NOMO-1 treated with dmso at 0.1 percent for 144 hours (cell line): ENCODE measurements around the gene CCL4L2.
"Not testable (repeated sequence)": the region's sequence is repeated elsewhere in the genome, so short reads cannot be mapped to it uniquely, and the experiment has no call there.

ENCODE experiments used
- DNase-seq: peaks from one replicate; lab custom pipeline; 2025; ENCODE audit not compliant: unreplicated experiment; lab: John Stamatoyannopoulos, UW

Gene CCL4L2

DNA sequence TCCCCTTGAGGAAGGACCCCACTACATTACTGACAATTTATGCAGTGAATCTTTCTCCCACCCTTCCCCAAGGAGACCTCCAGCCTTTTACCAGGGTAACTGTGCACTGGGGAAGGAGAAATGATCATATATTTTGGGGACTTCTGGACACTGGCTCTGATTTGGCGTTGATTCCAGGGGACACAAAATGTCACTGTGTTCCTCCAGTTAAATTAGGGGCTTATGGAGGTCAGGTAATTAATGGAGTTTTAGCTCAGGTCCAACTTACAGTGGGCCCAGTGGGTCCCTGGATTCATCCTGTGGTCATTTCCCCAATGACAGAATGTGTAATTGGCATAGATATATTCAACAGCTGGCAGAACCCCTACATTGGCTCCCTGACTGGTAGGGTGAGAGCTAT lies 8.7 kb downstream of the CCL4L2 start:
- DNase-seq = not testable (repeated sequence)

- not testable (repeated sequence) for DNase-seq
Measured at GRCh38 chr17:36220737-36221580, 10.1 kb downstream of the CCL4L2 start.

DNA sequence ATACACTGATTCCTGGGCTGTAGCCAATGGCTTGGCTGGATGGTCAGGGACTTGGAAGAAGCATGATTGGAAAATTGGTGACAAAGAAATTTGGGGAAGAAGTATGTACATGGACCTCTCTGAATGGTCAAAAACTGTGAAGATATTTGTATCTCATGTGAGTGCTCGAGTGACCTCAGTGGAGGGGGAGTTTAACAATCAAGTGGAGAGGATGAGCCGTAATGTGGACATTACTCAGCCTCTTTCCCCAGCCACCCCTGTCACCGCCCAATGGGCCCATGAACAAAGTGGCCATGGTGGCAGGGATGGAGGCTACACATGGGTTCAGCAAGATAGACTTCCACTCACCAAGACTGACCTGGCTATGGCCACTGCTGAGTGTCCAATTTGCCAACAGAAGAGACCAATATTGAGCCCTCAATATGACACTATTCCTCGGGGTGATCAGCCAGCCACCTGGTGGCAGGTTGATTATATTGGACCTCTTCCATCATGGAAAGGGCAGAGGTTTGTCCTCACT lies 10.8 kb downstream of the CCL4L2 start:
- DNase-seq = not testable (repeated sequence)

DNA sequence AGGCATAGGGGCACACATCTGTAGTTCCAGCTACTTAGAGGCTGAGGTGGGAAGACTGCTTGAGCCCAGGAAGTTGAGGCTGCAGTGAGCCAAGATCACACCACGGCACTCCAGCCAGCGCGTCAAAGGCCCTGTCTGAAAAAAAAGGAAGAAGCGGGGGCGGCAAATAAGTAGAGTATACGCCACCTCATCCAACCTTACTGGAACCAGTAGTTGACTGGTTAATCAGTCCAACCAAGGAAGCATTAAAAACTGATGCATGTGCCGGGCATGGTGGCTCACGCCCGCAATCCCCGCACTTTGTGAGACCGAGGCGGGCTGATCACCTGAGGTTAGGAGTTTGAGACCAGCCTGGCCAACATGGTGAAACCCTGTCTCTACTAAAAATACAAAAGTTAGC lies 12.1 kb downstream of the CCL4L2 start:
- not testable (repeated sequence) for DNase-seq

- DNase-seq = not testable (repeated sequence)
Measured at GRCh38 chr17:36229644-36230043, 18.8 kb downstream of the CCL4L2 start.

DNA sequence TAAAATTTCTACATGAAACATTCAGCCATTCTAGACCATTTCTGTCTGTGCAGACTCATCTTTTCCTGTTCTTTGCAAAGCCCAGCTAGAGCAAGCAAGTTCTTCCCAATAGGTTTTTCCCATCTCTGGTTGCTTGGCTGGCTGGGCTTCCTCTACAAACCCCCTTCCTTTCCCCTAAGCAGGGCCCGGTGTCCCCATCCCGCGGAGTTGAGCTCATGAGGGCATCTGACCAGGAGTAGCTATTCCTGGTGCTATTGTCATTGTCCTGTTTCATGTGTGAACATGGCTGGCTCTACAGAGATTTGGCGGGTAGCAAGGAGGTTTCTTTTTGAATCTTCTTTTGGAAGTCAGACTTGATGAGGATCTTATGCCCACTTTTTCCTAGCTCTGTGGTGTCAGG lies 31.2 kb downstream of the CCL4L2 start:
- DNase-seq = not testable (repeated sequence)
